GM12801 (cell line): ENCODE data around the gene PPT2.

Experiments used
- TF ChIP-seq, protein P1 (sequence below): IDR thresholded peaks from one replicate; pipeline ENCODE4 v1.5.1; 2011; ENCODE audit warnings: control low read depth; ENCODE audit not compliant: insufficient read length; ENCODE audit errors: extremely low read depth

PPT2 gene

DNA sequence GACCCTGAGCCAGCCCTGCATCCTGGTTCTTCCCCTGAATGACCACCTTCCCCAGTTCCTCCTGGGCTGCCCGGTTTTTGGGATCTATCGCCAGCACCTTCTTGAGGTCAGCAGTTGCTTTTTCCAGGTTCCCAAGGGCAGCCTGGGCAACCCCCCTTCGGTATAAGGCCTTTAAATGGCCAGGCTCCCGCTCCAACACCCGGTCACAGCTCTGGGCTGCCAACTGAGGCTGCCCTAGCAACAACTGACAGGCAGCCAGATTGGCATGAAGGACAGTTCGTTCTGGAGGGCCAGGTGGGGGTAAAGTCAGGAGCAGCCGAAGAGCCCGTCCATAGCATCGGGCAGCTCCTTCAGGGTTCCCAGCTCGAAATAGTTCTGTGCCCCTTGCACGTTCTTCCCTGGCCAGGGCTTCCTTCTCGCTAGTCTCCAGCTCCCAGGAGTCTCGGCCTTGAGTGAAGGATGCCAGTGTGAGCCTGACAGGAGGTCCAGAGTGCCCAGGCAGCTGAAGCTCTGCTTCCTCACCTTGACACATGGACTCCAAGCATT lies 25.1 kb upstream of the PPT2 start:
- TF ChIP-seq, protein P1, sequence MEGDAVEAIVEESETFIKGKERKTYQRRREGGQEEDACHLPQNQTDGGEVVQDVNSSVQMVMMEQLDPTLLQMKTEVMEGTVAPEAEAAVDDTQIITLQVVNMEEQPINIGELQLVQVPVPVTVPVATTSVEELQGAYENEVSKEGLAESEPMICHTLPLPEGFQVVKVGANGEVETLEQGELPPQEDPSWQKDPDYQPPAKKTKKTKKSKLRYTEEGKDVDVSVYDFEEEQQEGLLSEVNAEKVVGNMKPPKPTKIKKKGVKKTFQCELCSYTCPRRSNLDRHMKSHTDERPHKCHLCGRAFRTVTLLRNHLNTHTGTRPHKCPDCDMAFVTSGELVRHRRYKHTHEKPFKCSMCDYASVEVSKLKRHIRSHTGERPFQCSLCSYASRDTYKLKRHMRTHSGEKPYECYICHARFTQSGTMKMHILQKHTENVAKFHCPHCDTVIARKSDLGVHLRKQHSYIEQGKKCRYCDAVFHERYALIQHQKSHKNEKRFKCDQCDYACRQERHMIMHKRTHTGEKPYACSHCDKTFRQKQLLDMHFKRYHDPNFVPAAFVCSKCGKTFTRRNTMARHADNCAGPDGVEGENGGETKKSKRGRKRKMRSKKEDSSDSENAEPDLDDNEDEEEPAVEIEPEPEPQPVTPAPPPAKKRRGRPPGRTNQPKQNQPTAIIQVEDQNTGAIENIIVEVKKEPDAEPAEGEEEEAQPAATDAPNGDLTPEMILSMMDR = no peak

DNA sequence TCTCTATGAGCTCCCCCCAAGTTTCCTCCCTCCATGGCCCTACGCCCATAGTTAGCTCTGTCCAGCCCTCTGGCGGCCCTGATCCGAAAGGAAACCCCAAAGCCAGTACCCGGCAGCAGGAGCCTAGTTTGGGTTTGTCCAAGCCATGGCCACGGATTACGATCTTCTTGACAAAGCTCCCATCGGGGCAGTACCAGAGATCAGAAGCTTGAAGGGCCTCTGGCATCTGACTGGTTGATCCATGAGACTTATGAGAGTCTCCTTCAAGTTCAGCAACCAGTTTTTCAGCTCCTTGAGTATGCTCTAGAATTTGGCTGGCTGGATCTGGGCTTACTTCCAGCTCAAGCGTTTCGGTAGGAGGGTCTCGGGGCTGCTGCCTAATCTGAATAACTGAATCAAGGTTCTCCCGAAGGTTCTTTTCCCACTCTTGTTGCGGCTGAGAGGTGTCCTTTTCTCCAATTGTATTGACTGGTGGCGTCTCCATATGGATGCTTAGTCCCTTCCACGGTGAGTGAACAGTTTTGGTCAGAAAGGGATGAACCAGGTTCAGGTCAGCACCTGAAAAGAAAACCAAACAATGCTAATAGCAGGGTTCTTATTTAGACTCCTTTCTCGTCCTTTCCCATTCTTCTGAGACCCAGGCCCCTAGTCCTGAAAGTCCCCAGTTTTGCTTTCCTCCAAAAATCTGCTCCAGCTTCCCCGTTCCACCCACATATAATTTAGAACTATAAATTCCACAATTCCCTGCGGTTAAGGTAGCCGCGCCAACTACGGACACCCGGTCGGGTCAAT lies 24.4 kb upstream of the PPT2 start:
- TF ChIP-seq, protein P1 = no peak

DNA sequence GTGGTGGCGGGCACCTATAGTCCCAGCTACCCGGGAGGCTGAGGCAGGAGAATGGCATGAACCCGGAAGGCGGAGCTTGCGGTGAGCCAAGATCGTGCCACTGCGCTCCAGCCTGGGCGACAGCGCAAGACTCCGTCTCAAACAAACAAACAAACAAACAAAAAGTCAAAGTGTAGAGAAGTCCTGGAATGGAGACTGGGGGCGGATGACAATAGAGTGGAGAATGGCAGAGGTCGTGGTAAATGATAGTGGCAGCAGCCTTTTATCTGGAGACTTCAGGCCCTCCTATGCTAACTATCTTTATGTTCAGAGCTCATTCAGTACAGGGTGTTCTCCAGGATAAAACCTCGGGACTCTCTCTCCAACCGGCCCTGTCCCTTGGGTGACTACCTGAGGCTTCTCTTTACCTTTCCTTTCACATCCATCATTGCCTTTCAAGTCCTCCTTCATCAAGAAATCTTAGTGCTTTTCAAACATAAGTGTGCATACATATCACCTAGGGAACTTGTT lies 22.4 kb upstream of the PPT2 start:
- TF ChIP-seq, protein P1 = no peak

DNA sequence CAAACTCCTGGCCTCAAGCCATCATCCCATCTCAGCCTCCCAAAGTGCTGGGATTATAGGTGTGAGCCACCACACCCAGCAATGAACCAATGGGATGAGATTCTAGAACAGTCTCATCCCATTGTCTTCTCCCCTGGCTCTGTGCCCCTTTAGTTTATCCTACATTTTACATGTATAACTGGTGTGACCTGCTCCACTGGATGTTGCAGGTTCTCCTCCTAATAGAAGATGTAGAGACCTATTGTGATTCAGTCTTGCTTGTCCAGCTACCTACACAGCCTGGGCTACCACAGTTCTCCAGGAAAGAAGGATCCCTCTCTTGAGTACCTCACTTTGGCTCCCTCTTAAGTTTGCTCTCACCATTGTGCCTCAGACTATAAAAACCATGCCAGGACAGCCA lies 21.8 kb upstream of the PPT2 start:
- TF ChIP-seq, protein P1 = no peak

DNA sequence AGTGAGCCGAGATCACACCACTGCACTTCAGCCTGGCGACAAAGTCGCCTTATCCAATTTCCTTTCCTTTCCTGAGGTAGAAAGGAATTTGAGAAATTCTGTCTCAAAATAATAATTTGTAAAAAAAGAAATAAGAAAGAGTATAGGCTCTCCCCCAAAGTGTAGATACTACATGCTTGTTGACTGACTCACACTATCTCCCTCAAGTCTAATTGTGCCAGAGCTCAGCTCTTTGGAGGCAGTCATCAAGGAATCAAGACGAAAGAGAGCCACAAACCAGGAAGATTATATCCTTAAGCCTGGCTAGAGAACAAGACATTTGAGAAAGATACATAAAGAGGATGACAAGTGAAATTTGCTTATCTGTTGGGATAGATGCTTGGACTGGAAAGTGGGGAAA lies 20.2 kb upstream of the PPT2 start:
- TF ChIP-seq, protein P1 = no peak

DNA sequence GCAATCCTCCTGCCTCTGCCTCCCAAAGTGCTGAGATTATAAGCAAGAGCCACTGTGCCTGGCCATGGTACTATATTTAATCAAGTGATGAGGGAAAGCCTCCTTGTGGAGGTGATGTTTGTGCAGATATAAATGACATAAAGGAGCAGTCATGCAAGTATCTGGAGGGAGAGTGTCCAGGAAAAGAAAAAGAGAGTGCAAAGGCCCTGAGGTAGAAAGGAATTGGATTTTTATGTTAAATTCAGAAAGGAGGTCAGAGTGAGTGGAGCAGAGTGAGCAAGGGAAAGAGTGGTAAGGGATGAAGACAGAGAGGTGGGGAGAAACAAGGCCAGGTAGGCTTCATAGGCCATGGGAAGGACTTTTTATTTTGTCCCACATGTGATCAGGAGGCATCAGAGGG lies 16.5 kb upstream of the PPT2 start:
- TF ChIP-seq, protein P1 = no peak

DNA sequence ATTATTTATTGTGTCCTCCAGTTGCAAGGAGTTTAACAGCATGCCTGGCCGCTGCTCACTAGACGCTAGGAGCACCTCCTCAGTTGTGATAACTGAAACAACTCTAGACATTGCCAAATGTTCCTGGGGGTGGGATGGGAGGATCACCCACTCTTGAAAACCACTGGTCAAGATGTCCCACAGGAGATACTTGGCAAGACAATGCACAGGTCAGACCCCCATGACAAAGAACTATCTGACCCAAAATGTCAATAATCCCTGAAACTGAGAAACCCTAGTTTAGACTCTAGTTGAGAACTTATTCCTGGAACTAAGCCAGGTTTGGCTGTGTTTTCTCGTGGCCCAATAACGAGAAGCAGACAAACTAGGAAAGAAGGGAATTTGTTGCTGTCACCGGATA lies 14.4 kb upstream of the PPT2 start:
- TF ChIP-seq, protein P1 = no peak
